Measurements from ENCODE around the gene RERG.

The RERG gene

GRCh38 chr12:15155271-15155670 lies 65.9 kb downstream of the RERG start:
- CTCF ChIA-PET, result interaction anchor here (6.4 kb wide), 1 partner anchor 66 kb away, joined by 101 read pairs; the partner anchor contains the start of gene RERG
- POLR2A ChIA-PET, result no interaction called here
- H3K9me3 ChIP-seq (ENCODE audit: control insufficient read depth, insufficient read depth, low read depth, low read length), result no peaks in the 10 kb centered on the region
- no peak overlapping the region for H3K27ac ChIP-seq (ENCODE audit: extremely low read depth, low read depth, low read length)
- no peaks in the 10 kb centered on the region for H3K36me3 ChIP-seq (ENCODE audit: control insufficient read depth in 2 of 2, insufficient read depth in 1 of 2, low read length in 2 of 2)
- H3K4me1 ChIP-seq (ENCODE audit: control insufficient read depth, insufficient read depth, low read length), result peaks cover 5% of the 10 kb centered on the region; the same call in 1 of the 2 replicates
- no peak for TF ChIP-seq SETDB1 (IDR thresholded peaks at IDR 0.05; ENCODE audit: insufficient read length, low read length)
- no peak for TF ChIP-seq TSHZ1 (tag by site-specific recombination; IDR thresholded peaks at IDR 0.05; ENCODE audit: borderline replicate concordance)
- no peak for TF ChIP-seq BCL11A (tag by site-specific recombination; IDR thresholded peaks at IDR 0.05; ENCODE audit: low read depth)
- H3K4me3 ChIP-seq (ENCODE audit: low read depth, low read length), result no peak overlapping the region

- no peaks in the 10 kb centered on the region for H3K36me3 ChIP-seq (ENCODE audit: control insufficient read depth in 2 of 2, insufficient read depth in 1 of 2, low read length in 2 of 2)
- TF ChIP-seq ZFP3 (tag by site-specific recombination; IDR thresholded peaks at IDR 0.05; ENCODE audit: low read depth), result no peak
- TF ChIP-seq ZNF692 (tag by site-specific recombination; IDR thresholded peaks at IDR 0.05), result no peak
- no peak for TF ChIP-seq ZNF398 (tag by site-specific recombination; IDR thresholded peaks at IDR 0.05)
- no peak for TF ChIP-seq ZNF639 (tag by site-specific recombination; IDR thresholded peaks at IDR 0.05)
- no peak for TF ChIP-seq ZNF544 (tag by site-specific recombination; IDR thresholded peaks at IDR 0.05)
- TF ChIP-seq ZNF48 (tag by site-specific recombination; IDR thresholded peaks at IDR 0.05), result no peak
- TF ChIP-seq ZNF488 (tag by site-specific recombination; IDR thresholded peaks at IDR 0.05), result no peak
- no peak for TF ChIP-seq BCL11B (tag by site-specific recombination; IDR thresholded peaks at IDR 0.05; ENCODE audit: low read depth)
- no peak for TF ChIP-seq SCRT1 (tag by site-specific recombination; IDR thresholded peaks at IDR 0.05; ENCODE audit: borderline replicate concordance)
- no peak for TF ChIP-seq PRDM1 (tag by site-specific recombination; IDR thresholded peaks at IDR 0.05)
- no peak for TF ChIP-seq ZSCAN30 (tag by site-specific recombination; IDR thresholded peaks at IDR 0.05)
- no peak for TF ChIP-seq ZNF26 (tag by site-specific recombination; IDR thresholded peaks at IDR 0.05)
- H3K4me3 ChIP-seq (ENCODE audit: low read depth, low read length), result no peak overlapping the region
- CTCF ChIA-PET, result interaction anchor here (6.4 kb wide), 1 partner anchor 67 kb away, joined by 101 read pairs; the partner anchor contains the start of gene RERG
- POLR2A ChIA-PET, result no interaction called here
- no peak overlapping the region for H3K27ac ChIP-seq (ENCODE audit: extremely low read depth, low read depth, low read length)
- H3K4me1 ChIP-seq (ENCODE audit: control insufficient read depth, insufficient read depth, low read length), result peaks cover 5% of the 10 kb centered on the region; the same call in 1 of the 2 replicates
- H3K9me3 ChIP-seq (ENCODE audit: control insufficient read depth, insufficient read depth, low read depth, low read length), result no peaks in the 10 kb centered on the region
Observed at GRCh38 chr12:15154103-15154502, 67.1 kb downstream of the RERG start.

Measured in HEK293 (cell line).